Mammary epithelial cell (primary cell): Measurements from ENCODE around the gene HSFX3.
"Not testable (repeated sequence)": the region's sequence is repeated elsewhere in the genome, so short reads cannot be mapped to it uniquely, and the experiment has no call there.

Experiments used
- EZH2 ChIP-seq: IDR thresholded peaks from 2 replicates; pipeline ENCODE4 v1.6.1; 2012; ENCODE audit warnings: low read length, inconsistent platforms, borderline replicate concordance
- TF ChIP-seq, protein P1 (sequence below), 2 donors: IDR thresholded peaks in 1 of 2; conservative IDR thresholded peaks in 1 of 2; 2 replicates each; pipeline ENCODE4 v1.5.1; 2011 to 2012; ENCODE audit warnings: inconsistent platforms in 2 of 2, low read length in 2 of 2, mild to moderate bottlenecking in 2 of 2, control low read depth in 1 of 2, low read depth in 1 of 2; ENCODE audit not compliant: insufficient read depth in 1 of 2; ENCODE audit errors: extremely low read depth in 1 of 2

DNA sequence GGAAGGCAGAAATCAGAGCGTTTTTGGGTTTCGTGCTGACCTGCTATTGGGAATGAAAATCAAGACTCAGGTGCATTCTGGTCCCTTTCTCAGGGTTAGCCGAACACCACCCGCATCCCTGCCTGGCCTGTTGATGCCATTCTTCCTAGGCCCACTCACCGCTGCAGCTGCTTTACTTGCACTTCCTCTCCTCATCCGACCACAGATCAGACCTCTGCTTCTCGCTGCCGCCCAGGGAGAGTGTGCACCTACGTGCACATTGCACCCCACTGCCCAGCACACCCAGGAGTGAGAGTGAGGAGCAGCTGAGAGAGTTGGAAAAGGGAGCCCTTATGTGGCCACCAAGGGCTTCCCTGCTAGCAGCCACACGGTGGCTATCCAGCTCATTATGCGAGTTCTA is 12.2 kb downstream of the HSFX3 start:
- TF ChIP-seq, protein P1, sequence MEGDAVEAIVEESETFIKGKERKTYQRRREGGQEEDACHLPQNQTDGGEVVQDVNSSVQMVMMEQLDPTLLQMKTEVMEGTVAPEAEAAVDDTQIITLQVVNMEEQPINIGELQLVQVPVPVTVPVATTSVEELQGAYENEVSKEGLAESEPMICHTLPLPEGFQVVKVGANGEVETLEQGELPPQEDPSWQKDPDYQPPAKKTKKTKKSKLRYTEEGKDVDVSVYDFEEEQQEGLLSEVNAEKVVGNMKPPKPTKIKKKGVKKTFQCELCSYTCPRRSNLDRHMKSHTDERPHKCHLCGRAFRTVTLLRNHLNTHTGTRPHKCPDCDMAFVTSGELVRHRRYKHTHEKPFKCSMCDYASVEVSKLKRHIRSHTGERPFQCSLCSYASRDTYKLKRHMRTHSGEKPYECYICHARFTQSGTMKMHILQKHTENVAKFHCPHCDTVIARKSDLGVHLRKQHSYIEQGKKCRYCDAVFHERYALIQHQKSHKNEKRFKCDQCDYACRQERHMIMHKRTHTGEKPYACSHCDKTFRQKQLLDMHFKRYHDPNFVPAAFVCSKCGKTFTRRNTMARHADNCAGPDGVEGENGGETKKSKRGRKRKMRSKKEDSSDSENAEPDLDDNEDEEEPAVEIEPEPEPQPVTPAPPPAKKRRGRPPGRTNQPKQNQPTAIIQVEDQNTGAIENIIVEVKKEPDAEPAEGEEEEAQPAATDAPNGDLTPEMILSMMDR (conservative IDR thresholded peaks at IDR 0.05 in 1 of 2, IDR thresholded peaks at IDR 0.05 in 1 of 2; ENCODE audit: extremely low read depth in 1 of 2, insufficient read depth in 1 of 2, low read depth in 1 of 2, low read length in 2 of 2) = not testable (repeated sequence)
- not testable (repeated sequence) for TF ChIP-seq EZH2
